GM21381 (cell line): ENCODE results near the gene PPIP5K1.

Source experiments
- ATAC-seq: cut with Tn5 transposase; IDR thresholded peaks from one replicate; pipeline ENCODE4 v1.9.1; 2021; ENCODE audit warnings: mild to moderate bottlenecking, moderate library complexity; ENCODE audit not compliant: unreplicated experiment

The PPIP5K1 gene

DNA sequence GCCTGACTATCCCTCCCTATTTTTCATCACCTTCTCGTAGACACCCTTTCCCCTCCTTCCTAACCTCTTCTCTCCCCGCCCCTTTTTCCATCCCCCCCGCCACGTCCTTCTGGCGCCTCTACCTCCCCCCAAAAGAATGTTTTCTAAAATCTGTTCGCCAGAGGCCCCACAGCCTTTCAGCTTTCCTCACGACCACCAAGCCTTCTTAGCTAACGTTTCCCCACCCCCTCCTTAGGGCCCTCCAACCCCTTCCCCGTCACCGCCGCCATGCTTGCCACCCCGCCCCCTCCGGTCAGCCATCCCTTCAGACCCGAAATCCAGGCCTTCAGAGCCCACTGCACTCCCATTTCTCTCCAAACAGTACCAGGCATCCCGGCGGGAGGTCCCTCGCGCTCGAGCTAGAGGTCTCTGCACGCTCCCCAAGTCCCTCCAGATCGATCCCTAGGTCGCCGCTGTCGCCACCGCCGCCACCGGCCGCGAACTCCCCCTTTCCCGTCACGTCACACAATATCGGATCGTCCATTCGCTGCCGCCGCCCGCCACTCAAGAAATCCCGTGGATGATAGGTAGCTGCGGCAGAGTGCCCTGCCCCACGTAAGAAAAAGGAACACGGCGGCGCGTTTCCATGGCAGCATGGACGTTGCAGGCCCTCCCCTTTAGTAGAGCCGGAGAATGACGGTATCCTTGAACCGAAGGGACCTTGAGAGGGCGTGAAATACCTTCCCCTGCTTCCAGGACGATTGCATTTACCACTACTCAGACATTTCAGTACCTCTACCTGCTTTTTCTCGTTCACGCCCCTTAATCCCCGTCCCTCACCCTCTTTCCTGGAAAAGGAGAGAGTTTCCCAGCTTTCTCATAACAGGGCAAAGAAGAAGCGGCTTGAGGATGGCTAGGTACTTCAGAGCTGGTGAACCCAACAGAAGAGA is 97.1 kb downstream of the PPIP5K1 start, which contains the start of gene TP53BP1:
TSS of gene TP53BP1 (minus strand) at position 484 of the 929 bp plus-strand sequence. CDS start at position 371, 113 bp downstream.
- ATAC-seq: peak; percentile 96

DNA sequence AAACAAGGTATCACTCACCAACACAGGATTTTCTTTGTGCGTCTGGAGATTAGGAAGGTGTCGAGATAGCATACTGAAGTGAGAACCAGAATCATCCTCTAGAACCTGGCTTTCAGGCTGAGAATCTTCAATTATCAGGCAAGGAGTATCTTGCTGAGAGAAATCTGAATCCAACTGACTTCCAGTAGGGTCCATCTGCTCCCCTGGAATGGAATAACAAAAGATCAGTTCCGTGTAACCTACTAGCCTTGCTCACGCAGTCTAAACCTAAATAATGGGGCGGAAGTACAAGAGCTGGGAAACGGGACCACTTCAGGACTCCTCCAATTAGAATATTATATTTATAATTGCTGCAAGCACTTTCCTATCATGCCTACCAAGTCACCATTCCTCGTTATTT is 97.7 kb downstream of the PPIP5K1 start:
- ATAC-seq: no peak

DNA sequence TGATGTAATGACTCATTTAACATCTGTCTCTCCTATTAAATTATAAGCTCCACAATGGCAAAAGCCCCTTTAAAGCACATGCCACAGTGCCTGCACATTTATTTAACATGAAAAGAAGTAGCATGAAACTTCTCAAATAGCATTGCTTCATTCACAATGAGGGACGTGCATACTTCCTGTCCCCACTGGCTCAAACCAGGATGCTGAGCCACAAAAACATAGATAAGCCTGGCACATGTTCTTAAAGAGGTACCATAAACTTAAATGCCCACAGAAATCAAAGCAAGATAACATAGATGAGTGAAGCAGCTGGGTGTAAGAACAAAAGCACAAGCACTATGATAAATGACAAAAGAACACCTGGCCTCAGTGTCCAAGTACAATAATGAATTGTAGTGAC is 100.8 kb downstream of the PPIP5K1 start:
- ATAC-seq: no peak

- ATAC-seq: no peak
These were observed 101.2 kb downstream of the PPIP5K1 start for GRCh38 chr15:43488790-43489189.

DNA sequence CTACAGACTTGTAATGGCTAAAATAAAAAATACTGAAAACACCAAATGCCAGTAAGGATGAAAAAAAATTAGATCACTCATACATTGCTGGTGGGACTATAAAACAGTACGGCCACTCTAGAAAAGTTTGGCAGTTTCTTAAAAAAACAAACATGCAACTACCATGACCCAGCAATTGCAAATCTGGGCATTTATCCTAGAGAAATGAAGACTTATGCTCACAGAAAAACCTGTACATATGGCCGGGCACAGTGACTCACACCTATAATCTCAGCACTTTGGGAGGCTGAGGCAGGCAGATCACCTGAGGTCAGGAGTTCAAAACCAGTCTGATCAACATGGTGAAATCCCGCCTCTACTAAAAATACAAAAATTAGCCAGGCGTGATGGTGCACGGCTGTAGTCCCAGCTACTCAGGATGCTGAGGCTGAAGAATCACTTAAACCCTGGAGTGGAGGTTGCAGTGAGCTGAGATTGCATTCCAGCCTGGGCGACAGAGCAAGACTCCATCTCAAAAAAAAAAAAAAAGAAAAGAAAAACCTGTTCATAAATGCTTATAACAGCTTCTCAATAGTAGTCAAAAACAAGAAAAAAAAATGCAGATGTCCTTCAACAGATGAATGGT is 102.6 kb downstream of the PPIP5K1 start:
- ATAC-seq: no peak

DNA sequence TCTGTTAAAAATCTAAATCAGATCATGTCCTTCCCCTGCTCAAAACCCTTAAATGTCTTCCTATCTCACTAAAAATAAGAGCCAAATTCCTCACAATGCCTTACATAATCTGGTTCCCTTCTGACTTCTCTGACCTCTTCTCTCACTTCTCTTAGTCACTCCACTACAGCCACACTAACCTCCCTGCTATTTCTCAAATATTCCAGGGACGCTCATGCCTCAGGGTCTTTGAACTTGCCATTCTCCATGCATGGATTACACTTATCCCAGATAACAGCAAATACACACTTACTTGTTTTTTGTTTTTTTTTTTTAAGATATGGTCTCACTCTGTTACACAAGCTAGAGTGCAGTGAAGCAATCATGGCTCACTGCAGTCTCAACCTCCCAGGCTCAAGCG is 105.6 kb downstream of the PPIP5K1 start:
- ATAC-seq: no peak
